Heart left ventricle (tissue), 16 donors: ENCODE results near the gene KIR3DL3. TPM values are rescaled to one million over a fixed set of nuclear protein-coding genes. Genes with fewer than 3 reads are reported as not detected.

Experiments used
- ATAC-seq, 4 donors: fragments of 200-7000 bp; cut with Tn5 transposase; one replicate each; pipeline ENCODE4 v1.9.1; 2020 to 2022; ENCODE audit warnings: moderate library complexity in 4 of 4, mild to moderate bottlenecking in 3 of 4, moderate number of reproducible peaks in 1 of 4
- DNase-seq, 5 donors: peaks; one replicate each; pipeline ENCODE4 v3.0.0-alpha.2; 2020
- H3K27ac ChIP-seq, 12 donors: fragments of 200-600 bp; sonication (generic) in 4 of 12; one replicate each; pipeline versions ENCODE4 v1.5.0 to v1.8.0; 2016 to 2022; ENCODE audit warnings: mild to moderate bottlenecking in 2 of 12
- H3K27me3 ChIP-seq, 9 donors: fragments of 200-600 bp; sonication (generic) in 2 of 9; one replicate each; pipeline versions ENCODE4 v1.5.1 to v1.8.0; 2016 to 2022; ENCODE audit warnings: mild to moderate bottlenecking in 3 of 9
- H3K36me3 ChIP-seq, 9 donors: fragments of 200-600 bp; sonication (generic) in 2 of 9; one replicate each; pipeline versions ENCODE4 v1.5.0 to v1.8.0; 2018 to 2022; ENCODE audit warnings: mild to moderate bottlenecking in 2 of 9
- H3K4me1 ChIP-seq, 12 donors: fragments of 200-600 bp; sonication (generic) in 4 of 12; one replicate each; pipeline versions ENCODE4 v1.5.0 to v1.8.0; 2016 to 2022; ENCODE audit warnings: mild to moderate bottlenecking in 3 of 12
- H3K4me3 ChIP-seq, 12 donors: fragments of 200-600 bp; sonication (generic) in 4 of 12; one replicate each; pipeline versions ENCODE4 v1.5.0 to v1.8.0; 2017 to 2022; ENCODE audit warnings: mild to moderate bottlenecking in 9 of 12, moderate library complexity in 4 of 12
- H3K9me3 ChIP-seq, 12 donors: fragments of 200-600 bp; sonication (generic) in 4 of 12; one replicate each; pipeline versions ENCODE4 v1.5.0 to v1.8.0; 2016 to 2022; ENCODE audit warnings: mild to moderate bottlenecking in 1 of 12
- CTCF ChIP-seq, 12 donors: fragments of 200-600 bp; sonication (generic) in 4 of 12; IDR thresholded peaks; one replicate each; pipeline versions ENCODE4 v1.5.0 to v1.8.0; 2018 to 2022; ENCODE audit warnings: antibody characterized with exemption in 12 of 12, mild to moderate bottlenecking in 5 of 12
- POLR2A ChIP-seq, 2 donors: fragments of 450-650 bp; IDR thresholded peaks; one replicate each; pipeline ENCODE4 v1.6.1; 2017; ENCODE audit warnings: antibody characterized with exemption in 2 of 2, mild to moderate bottlenecking in 2 of 2, moderate library complexity in 2 of 2
- WGBS, 4 donors: extraction: QIAGEN DNeasy Blood & Tissue Kit in 2 of 4; methylation state at CpG; one replicate each; pipeline versions ENCODE4 v1.1.5 to v1.1.7; 2013 to 2018; 5-methylcytosine and 5-hydroxymethylcytosine counted together
- intact Hi-C, 10 donors: fragments of 100-400 bp; cut with DNase I; formaldehyde crosslinking; loops; one replicate each; pipeline versions ENCODE4 v1.11.1 to v1.14.2; 2022
- polyA plus RNA-seq, 2 donors: library from polyadenylated mRNA; stranded (reverse); fragments of 200-250 nt; gene quantifications; one replicate each; pipeline ENCODE4 v1.2.3, GENCODE V29; 2013
- total RNA-seq, 9 donors: library from RNA; depleted of rRNA in 2 of 9; stranded (reverse); fragments of >200 nt in 2 of 9; fragmentation: NEBNext Ultra II Directional in 3 of 9; extraction: Animal tissue kit (Norgen Biotek cat#: 25700) in 3 of 9; gene quantifications; one replicate each; pipeline versions ENCODE4 v1.1.0 to v1.2.4, GENCODE V29; 2016 to 2023
- donor health status: ischemic (EF 13 %, LVEDD 7.1; RV severe dilation, severe dysfunction).
- donor health status: healthy with polysubstance abuse.
- donor health status: DM: no; HTN: yes; CAD: no.
- donor health status: DM: no; HTN: no; CAD: no.
- donor health status: ischemic (EF 25% LVEDD 6.9; RV normal size, moderate dysfunction).
- donor health status: ischemic (EF 25% LVEDD 5.7; RV mildly dilated, moderate dysfunction).
- donor health status: healthy.
- donor health status: DM: yes; HTN: yes; CAD: no.
- donor health status: ischemic (EF 35%, LVEDD 5.7; RV mildly dilated, moderate dysfunction).
- donor health status: nonischemic (EF 11% LVEDD 7.7; RV severe dilation, severe dysfunction).
- donor health status: DM: yes; HTN: yes; CAD: no.
- donor health status: PGD.
- donor health status: ischemic (EF 29% LVEDD 5.4; RV normal size, mild dysfunction).
- donor health status: nonischemic (EF 23%, LVEDD 6.1; RV moderate dilation, normal function).

KIR3DL3 gene
- total and polyA plus RNA-seq, 11 donors = not detected

GRCh38 chr19:54725321-54725720 is 1.1 kb downstream of the KIR3DL3 start:
- DNase-seq (no peak), ATAC-seq (no peak)
- WGBS, 4 donors = 67 to 80% (median 79%) methylated on average over 7 of the region's 7 CpGs
- Histone ChIP-seq H3K9me3 (peaks cover 0 to 26% (median 15%) of the 10 kb centered on the region in 12 donors), H3K27ac (no peak overlapping the region), H3K4me3 (no peak overlapping the region), H3K36me3 (no peaks in the 10 kb centered on the region), H3K27me3 (peaks cover 0 to 7% (median 0%) of the 10 kb centered on the region in 9 donors), H3K4me1 (no peaks in the 10 kb centered on the region)
- no peak for TF ChIP-seq CTCF (IDR thresholded peaks at IDR 0.05)
- no peak for TF ChIP-seq POLR2A (IDR thresholded peaks at IDR 0.05)
- intact Hi-C loops = no loop called here

- H3K36me3 ChIP-seq = no peaks in the 10 kb centered on the region
- 67 to 80% (median 74%) methylated on average over 10 of the region's 10 CpGs for WGBS, 4 donors
- TF ChIP-seq POLR2A (IDR thresholded peaks at IDR 0.05) (no peak), CTCF (IDR thresholded peaks at IDR 0.05) (no peak)
- no peaks in the 10 kb centered on the region for H3K4me1 ChIP-seq
- H3K4me3 ChIP-seq = no peak overlapping the region
- H3K9me3 ChIP-seq = peaks cover 0 to 7% (median 0%) of the 10 kb centered on the region in 12 donors
- H3K27me3 ChIP-seq = peaks cover 0 to 7% (median 0%) of the 10 kb centered on the region in 9 donors
- H3K27ac ChIP-seq = no peak overlapping the region
- peak in 1 of 5 donors; percentile 2 for DNase-seq
- intact Hi-C loops = no loop called here
- no peak for ATAC-seq
Measured at GRCh38 chr19:54727562-54727961, 3.3 kb downstream of the KIR3DL3 start.

- no peak for DNase-seq
- TF ChIP-seq CTCF (IDR thresholded peaks at IDR 0.05) = no peak
- TF ChIP-seq POLR2A (IDR thresholded peaks at IDR 0.05) = no peak
- Histone ChIP-seq H3K4me1 (no peaks in the 10 kb centered on the region), H3K27me3 (peaks cover 0 to 7% (median 0%) of the 10 kb centered on the region in 9 donors), H3K4me3 (no peak overlapping the region), H3K9me3 (peaks cover 0 to 7% (median 0%) of the 10 kb centered on the region in 12 donors), H3K36me3 (no peaks in the 10 kb centered on the region), H3K27ac (no peak overlapping the region)
- 49 to 59% (median 56%) methylated on average over 3 of the region's 3 CpGs for whole genome bisulfite sequencing, 4 donors
- intact Hi-C loops = no loop called here
- no peak for ATAC-seq
Measured at GRCh38 chr19:54728167-54728566, 3.9 kb downstream of the KIR3DL3 start.

- H3K27ac ChIP-seq = no peak overlapping the region
- 65 to 68% (median 66%) methylated on average over 10 to 15 of the region's 15 CpGs for WGBS, 4 donors
- H3K4me3 ChIP-seq = no peak overlapping the region
- DNase-seq (no peak), ATAC-seq (no peak)
- H3K27me3 ChIP-seq = peaks cover 0 to 7% (median 0%) of the 10 kb centered on the region in 9 donors
- H3K36me3 ChIP-seq = no peaks in the 10 kb centered on the region
- H3K4me1 ChIP-seq = no peaks in the 10 kb centered on the region
- H3K9me3 ChIP-seq = peaks cover 0 to 10% (median 0%) of the 10 kb centered on the region in 12 donors
- no peak for TF ChIP-seq CTCF (IDR thresholded peaks at IDR 0.05)
- no peak for TF ChIP-seq POLR2A (IDR thresholded peaks at IDR 0.05)
- intact Hi-C loops = no loop called here
Measured at GRCh38 chr19:54729416-54730188, 5.4 kb downstream of the KIR3DL3 start.
